GM20000 (cell line): ENCODE data around the gene NCAPG2.

Experiments
- DNase-seq: peaks from one replicate; pipeline ENCODE4 v3.0.0; 2012; ENCODE audit warnings: low spot score
- TF ChIP-seq, protein P1 (sequence below): IDR thresholded peaks from 2 replicates; pipeline ENCODE4 v1.5.1; 2012; ENCODE audit warnings: mild to moderate bottlenecking, control low read depth; ENCODE audit errors: extremely low read depth, missing control alignments

Gene NCAPG2

DNA sequence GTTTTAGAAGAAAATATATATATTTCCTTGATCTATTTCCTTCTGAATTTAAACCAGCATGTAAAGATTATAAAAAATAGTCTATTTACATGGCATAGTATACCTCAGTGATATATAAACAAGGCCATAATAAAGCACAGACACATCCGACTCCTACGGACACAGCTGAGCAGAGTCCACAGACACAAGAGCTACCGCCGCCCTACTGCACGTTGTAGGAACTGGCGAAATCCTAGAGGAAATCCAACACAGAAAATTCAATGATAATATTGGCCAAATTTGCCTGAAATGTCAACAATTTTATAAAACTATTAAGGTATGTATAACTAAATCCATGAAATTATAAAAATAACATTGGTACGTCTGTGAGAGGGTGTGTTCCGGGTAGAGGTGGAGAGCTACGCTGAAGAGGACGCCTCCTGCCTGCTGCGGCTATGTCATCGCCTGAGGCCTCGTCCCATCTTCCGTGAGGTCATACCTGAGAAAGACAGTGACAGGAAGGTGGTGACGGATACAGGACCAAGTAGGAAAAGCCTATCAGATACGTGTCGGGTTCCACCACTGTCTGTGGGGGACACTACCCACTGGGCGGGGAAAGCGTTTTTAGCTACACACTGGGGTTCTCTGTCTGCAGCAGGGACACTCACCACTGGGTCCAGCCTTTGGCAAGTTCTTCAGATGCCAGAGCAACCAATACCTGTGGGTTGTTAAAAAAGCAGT is 29.3 kb upstream of the NCAPG2 start:
- no peak for DNase-seq
- TF ChIP-seq, protein P1, sequence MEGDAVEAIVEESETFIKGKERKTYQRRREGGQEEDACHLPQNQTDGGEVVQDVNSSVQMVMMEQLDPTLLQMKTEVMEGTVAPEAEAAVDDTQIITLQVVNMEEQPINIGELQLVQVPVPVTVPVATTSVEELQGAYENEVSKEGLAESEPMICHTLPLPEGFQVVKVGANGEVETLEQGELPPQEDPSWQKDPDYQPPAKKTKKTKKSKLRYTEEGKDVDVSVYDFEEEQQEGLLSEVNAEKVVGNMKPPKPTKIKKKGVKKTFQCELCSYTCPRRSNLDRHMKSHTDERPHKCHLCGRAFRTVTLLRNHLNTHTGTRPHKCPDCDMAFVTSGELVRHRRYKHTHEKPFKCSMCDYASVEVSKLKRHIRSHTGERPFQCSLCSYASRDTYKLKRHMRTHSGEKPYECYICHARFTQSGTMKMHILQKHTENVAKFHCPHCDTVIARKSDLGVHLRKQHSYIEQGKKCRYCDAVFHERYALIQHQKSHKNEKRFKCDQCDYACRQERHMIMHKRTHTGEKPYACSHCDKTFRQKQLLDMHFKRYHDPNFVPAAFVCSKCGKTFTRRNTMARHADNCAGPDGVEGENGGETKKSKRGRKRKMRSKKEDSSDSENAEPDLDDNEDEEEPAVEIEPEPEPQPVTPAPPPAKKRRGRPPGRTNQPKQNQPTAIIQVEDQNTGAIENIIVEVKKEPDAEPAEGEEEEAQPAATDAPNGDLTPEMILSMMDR, result no peak

DNA sequence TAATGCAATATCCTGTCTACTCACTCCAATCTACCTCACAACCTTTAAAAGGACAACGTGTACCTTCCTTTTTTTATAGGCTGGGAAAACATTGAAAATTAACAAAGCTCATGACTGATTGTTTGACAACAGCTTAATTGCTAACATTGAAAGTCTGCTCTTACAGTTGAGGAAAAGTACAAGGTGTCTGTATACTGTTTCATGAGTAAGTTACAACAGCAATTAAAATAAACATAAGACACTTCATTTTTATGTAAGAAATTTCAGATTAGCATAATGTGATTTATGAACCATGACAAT is 28.6 kb upstream of the NCAPG2 start:
- TF ChIP-seq, protein P1, result no peak
- DNase-seq, result no peak

GRCh38 chr7:158732494-158733219 is 28.1 kb upstream of the NCAPG2 start:
- DNase-seq, result no peak
- TF ChIP-seq, protein P1, result no peak

GRCh38 chr7:158731761-158732160 is 27.2 kb upstream of the NCAPG2 start:
- DNase-seq, result no peak
- TF ChIP-seq, protein P1, result no peak

DNA sequence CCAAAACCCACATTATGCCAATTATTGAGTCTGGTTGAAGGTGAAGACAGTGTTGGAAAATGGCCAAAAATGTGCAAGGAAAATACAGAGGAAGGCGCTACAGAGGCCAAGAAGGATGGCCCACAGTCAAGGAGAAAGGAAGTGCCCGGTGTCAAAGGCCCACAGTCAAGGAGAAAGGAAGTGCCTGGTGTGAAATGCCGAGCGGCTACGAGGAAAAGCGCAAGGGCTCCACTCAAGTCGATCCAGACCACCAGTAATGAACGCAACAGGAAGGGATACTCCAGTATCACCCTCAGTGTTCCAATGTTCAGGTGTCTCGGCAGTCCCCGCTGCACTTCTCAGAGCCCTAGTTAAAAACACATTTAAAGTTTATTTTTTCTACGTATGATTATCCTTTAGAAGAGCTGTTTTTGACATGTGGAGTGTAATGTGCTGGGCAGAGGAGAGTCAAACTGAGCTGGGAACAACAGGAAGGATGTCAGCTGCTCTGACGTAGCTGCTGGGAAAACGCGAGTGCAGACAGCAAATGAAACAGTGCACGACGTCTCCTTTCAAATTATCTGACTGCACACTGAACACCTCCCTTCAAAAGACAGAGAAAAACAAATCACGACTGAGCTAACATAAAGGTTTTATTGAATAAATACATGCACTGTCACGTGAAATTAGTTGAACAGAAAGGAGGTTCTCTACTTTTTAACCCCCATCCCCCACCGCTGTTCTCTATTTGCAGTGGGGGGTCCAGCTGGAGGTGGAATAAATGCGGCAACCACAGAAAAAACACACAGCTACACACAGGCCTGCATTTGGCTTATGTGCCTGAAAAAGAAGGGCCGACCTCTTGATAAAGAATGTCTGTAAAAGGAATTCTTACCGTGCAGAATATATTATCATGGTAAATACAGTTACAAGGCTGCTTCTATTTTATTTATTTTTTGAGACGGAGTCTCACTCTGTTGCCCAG is 26.1 kb upstream of the NCAPG2 start:
- no peak for DNase-seq
- TF ChIP-seq, protein P1, result no peak

DNA sequence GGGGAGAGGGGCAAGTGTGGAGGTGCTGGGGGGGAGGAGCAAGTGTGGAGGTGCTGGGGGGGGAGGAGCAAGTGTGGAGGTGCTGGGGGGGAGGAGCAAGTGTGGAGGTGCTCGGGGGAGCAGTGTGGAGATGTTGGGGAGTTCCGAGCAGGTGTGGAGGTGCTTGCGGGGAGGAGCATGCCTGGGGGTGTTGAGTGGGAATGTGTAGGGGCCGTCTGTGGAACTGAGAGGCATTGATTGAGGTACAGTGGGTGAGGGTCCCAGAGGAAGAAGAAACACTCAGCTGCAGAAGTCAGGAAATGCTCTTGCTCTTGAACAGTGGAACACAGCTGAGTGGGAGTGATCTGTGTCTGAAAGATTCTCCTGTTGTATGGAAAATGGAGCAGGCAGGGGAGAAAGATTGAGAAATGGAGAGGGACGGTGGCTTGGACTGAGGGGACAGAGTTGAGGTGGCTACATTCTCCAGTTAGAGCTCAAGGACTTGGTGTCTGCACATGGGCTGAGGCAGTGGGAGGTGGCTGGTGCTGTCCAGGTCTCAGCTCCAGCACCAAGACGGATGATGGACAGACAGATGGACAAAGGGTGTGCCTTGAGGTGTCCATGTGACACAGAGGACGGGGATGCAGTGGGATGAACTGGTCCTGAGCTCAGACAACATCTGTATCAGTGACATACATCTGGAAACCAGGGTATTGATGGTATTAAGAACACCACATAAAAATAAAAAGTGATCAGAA is 25.2 kb upstream of the NCAPG2 start:
- TF ChIP-seq, protein P1, result no peak
- DNase-seq, result no peak
